Adrenal gland (tissue), 12 donors: ENCODE data around the gene UBXN6. TPM values are rescaled to one million over a fixed set of nuclear protein-coding genes. Genes with fewer than 3 reads are reported as not detected.
A peak's percentile ranks its signal among the peaks of the same experiment; 100 is the strongest.

Experiments
- DNase-seq, 7 donors: peaks; one replicate each; pipeline ENCODE4 v3.0.0-alpha.2; 2019 to 2020
- H3K27ac ChIP-seq, 5 donors: fragments of 200-600 bp; sonication (generic) in 4 of 5; 1 replicate in 3 of 5; 2 replicates in 2 of 5; pipeline versions ENCODE4 v1.5.1 to v1.8.0; 2016 to 2020; ENCODE audit warnings: mild to moderate bottlenecking in 1 of 5
- H3K27me3 ChIP-seq: fragments of 200-600 bp; 2 replicates; pipeline ENCODE4 v1.8.0; 2021
- H3K36me3 ChIP-seq, 2 donors: fragments of 200-600 bp; replicated peaks in 1 of 2; 1 replicate in 1 of 2; 2 replicates in 1 of 2; pipeline versions ENCODE4 v1.5.1 to v1.8.0; 2018 to 2022
- H3K4me1 ChIP-seq, 2 donors: fragments of 200-600 bp; replicated peaks in 1 of 2; 1 replicate in 1 of 2; 2 replicates in 1 of 2; pipeline versions ENCODE4 v1.5.1 to v1.8.0; 2018 to 2021
- H3K4me3 ChIP-seq, 4 donors: fragments of 200-600 bp; sonication (generic) in 3 of 4; one replicate each; pipeline ENCODE4 v1.5.1; 2016 to 2018
- H3K9me3 ChIP-seq, 3 donors: fragments of 200-600 bp; sonication (generic) in 1 of 3; replicated peaks in 1 of 3; 1 replicate in 2 of 3; 2 replicates in 1 of 3; pipeline versions ENCODE4 v1.5.1 to v1.8.0; 2016 to 2021
- POLR2A ChIP-seq, 2 donors: fragments of 450-650 bp; IDR thresholded peaks; one replicate each; pipeline ENCODE4 v1.6.1; 2017; ENCODE audit warnings: antibody characterized with exemption in 2 of 2, mild to moderate bottlenecking in 2 of 2, moderate library complexity in 1 of 2
- WGBS, 4 donors: extraction: QIAGEN DNeasy Blood & Tissue Kit in 2 of 4; methylation state at CpG; one replicate each; pipeline versions ENCODE4 v1.1.5 to v1.1.7; 2013 to 2017; 5-methylcytosine and 5-hydroxymethylcytosine counted together
- intact Hi-C, 2 donors: fragments of 100-400 bp; cut with DNase I; formaldehyde crosslinking; loops; one replicate each; pipeline versions ENCODE4 v1.14.1 to v1.15.0; 2022 to 2023
- polyA plus RNA-seq, 3 donors: library from polyadenylated mRNA; stranded (reverse); fragments of 200-250 nt in 2 of 3; fragments of 350-450 nt in 1 of 3; fragmentation: Illumina TruSeq in 1 of 3; extraction: RNeasy Lipid Tissue Mini Kit (QIAGEN cat#74804) in 1 of 3; gene quantifications; one replicate each; pipeline ENCODE4 v1.2.3, GENCODE V29; 2013 to 2014
- total RNA-seq, 9 donors: library from RNA; depleted of rRNA in 4 of 9; stranded (reverse); fragments of >200 nt in 4 of 9; fragments of 120-200 nt in 1 of 9; fragmentation: NEBNext Ultra II Directional in 1 of 9; extraction: Animal tissue kit (Norgen Biotek cat#: 25700) in 1 of 9; gene quantifications; one replicate each; pipeline versions ENCODE4 v1.1.0 to v1.2.4, GENCODE V29; 2013 to 2023
- TF ChIP-seq, protein P1 (sequence below), 6 experiments: fragments of 450-650 bp in 4 of 6; fragments of 200-600 bp in 2 of 6; sonication (generic) in 1 of 6; IDR thresholded peaks; 1 replicate in 5 of 6; 2 replicates in 1 of 6; pipeline versions ENCODE4 v1.5.1 to v1.8.0; 2016 to 2021; ENCODE audit warnings: antibody characterized with exemption in 6 of 6, mild to moderate bottlenecking in 2 of 6, moderate library complexity in 1 of 6
- donor health status: healthy with polysubstance abuse.
- donor health status: Bipolar disorder and iron deficiency.
- donor health status: DM: yes; HTN: yes; CAD: no.
- donor health status: DM: no; HTN: no; CAD: no.
- donor health status: DM: no; HTN: no; CAD: no.
- donor health status: DM: yes; HTN: yes; CAD: no.

Gene UBXN6
- total and polyA plus RNA-seq, 12 donors, result 53.9 to 317 (median 254) TPM

DNA sequence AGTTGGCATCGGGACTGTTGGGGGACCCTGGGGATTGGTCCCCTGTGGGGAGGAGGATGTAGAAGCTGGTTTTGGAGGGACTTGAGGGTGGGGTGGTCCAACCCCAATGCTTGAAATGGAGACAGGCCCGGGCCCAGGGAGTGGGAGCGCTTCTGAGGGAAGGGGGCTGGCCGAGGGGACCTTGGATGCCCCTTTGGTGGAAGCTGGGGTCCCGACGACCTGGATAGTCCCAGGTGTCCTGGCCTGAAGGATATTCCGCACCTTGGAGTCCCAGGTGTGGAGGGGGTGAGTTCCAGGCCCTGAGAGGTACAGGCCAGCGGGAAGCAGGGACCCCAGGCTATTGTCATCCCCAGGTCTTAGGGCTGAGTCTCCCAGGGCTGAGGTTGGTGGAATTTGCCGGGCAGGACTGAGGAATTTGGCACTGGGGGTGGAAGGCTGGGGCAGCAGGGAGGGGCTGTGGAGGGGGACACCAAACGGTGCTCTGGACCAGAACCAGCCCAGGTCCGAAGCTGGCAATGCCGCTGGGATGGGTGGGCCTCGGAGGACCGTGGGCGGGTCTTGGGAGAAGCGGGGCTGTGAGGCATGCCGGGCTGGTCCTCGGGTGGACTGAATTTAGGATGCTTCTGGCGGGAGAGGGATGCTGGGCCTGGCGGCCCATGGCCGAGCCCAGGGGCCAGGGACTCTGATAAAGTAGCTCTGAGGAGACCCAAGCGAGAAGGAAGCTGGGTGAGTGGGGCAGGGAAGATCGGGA is 16.3 kb upstream of the UBXN6 start:
- DNase-seq, result no peak
- TF ChIP-seq, protein P1, sequence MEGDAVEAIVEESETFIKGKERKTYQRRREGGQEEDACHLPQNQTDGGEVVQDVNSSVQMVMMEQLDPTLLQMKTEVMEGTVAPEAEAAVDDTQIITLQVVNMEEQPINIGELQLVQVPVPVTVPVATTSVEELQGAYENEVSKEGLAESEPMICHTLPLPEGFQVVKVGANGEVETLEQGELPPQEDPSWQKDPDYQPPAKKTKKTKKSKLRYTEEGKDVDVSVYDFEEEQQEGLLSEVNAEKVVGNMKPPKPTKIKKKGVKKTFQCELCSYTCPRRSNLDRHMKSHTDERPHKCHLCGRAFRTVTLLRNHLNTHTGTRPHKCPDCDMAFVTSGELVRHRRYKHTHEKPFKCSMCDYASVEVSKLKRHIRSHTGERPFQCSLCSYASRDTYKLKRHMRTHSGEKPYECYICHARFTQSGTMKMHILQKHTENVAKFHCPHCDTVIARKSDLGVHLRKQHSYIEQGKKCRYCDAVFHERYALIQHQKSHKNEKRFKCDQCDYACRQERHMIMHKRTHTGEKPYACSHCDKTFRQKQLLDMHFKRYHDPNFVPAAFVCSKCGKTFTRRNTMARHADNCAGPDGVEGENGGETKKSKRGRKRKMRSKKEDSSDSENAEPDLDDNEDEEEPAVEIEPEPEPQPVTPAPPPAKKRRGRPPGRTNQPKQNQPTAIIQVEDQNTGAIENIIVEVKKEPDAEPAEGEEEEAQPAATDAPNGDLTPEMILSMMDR (IDR thresholded peaks at IDR 0.05), result no peak
- TF ChIP-seq POLR2A (IDR thresholded peaks at IDR 0.05), result no peak
- Histone ChIP-seq H3K4me3 (peak overlapping the region in 1 of 4 donors; percentile 57), H3K27ac (no peak overlapping the region), H3K4me1 (peaks cover 16 to 20% of the 10 kb centered on the region in 2 donors), H3K9me3 (no peaks in the 10 kb centered on the region), H3K36me3 (peaks cover 0 to 30% of the 10 kb centered on the region in 2 donors), H3K27me3 (no peaks in the 10 kb centered on the region)
- WGBS, 4 donors, result 29 to 58% (median 35%) methylated on average over 10 to 23 of the region's 23 CpGs
- intact Hi-C loops, result no loop called here

DNA sequence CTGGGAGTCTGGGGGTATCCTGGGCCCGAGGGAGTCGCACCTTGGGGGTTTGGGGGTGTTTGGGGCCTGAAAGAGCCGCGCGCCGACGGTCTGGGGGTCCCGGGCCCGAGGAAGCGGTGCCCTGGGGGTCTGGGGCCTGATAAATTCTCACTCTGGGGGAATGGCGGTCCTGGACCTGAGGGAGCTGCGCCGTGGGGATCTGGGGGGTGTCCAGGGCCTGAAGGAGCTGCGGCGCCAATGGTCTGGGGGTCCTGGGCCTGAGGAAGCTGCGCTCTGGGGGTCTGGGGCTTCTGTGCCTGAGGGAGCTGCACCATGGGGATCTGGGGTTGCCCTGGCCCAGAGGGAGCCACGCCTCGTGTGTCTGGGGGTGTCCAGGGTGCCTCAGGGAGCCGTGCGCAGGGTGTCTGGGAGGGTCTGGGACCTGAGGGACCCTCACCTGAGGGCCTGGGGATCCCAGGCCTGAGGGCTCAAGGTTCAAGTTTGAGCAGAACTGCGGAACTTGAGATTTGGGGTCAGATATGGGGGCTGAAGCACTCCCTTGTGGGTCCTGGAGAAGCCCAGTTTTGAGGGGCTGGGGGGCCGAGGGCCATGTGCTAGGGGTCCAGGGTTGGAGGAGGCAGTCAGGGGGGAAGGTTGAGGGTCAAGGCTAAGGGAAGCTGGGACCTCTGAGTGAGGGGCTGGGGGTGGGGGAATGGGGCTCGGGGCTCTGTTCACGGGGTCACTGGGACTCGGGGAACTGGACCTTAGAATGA is 15.6 kb upstream of the UBXN6 start:
- TF ChIP-seq, protein P1 (IDR thresholded peaks at IDR 0.05), result no peak
- TF ChIP-seq POLR2A (IDR thresholded peaks at IDR 0.05), result no peak
- peak overlapping the region; percentile 37 to 71 (median 64) for H3K4me3 ChIP-seq
- intact Hi-C loops, result no loop called here
- H3K27me3 ChIP-seq, result no peaks in the 10 kb centered on the region
- DNase-seq, result peak in 1 of 7 donors; percentile 28
- peaks cover 16 to 20% of the 10 kb centered on the region in 2 donors for H3K4me1 ChIP-seq
- WGBS, 4 donors, result 11 to 24% (median 18%) methylated on average over 19 to 25 of the region's 25 CpGs
- peak overlapping the region in 1 of 5 donors; percentile 33 for H3K27ac ChIP-seq
- H3K36me3 ChIP-seq, result peaks cover 0 to 22% of the 10 kb centered on the region in 2 donors
- no peaks in the 10 kb centered on the region for H3K9me3 ChIP-seq

DNA sequence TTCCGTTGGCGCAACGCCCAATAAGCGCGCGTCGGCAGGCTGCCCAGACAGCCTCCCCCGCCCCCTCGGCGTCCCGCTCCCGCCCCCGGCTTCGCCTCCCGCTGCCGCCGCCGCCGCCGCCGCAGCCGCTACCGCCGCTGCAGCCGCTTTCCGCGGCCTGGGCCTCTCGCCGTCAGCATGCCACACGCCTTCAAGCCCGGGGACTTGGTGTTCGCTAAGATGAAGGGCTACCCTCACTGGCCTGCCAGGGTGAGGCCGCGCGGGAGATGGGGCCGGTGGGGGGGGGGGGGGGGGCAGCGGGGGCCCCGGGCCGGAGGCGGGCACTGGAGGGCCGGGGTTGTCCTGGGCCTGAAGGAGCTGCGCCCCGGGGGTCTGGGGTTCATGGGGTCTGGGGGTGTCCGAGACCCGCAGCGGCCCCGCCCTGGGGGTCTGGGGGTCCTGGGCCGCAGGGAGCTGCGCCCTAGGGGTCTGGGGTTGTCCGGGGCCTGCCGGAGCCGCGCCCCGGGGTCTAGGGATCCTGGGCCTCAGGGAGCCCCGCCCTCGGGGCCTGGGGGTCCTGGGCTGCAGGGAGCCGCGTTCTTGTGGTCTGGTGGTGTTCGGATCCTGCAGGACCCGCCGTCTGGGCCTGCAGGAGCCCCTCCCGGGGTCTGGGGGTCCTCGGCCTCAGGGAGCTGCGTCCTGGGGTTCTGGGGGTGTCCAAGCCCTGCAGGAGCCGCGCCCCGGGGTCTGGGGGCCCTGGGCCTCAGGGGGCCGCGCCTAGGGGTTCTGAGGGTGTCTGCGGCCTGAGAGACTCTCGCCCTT is 14.8 kb upstream of the UBXN6 start, which contains the start of gene HDGFL2:
HDGFL2 (plus strand) TSS at position 124 of the 801 bp plus-strand sequence; CDS start at position 178, 54 bp downstream.
- 0 to 1% (median 0%) methylated on average over 15 to 67 of the region's 71 CpGs; no CpG with 5 or more reads in 1 of the 4 donors for WGBS, 4 donors
- H3K4me1 ChIP-seq, result peaks cover 16 to 20% of the 10 kb centered on the region in 2 donors
- peak within 1 kb of the TSS; percentile 33 to 81 (median 73) for H3K27ac ChIP-seq
- H3K9me3 ChIP-seq, result no peaks in the 10 kb centered on the region
- H3K4me3 ChIP-seq, result peak within 1 kb of the TSS; percentile 37 to 71 (median 64)
- intact Hi-C loops, result no loop called here
- TF ChIP-seq, protein P1 (IDR thresholded peaks at IDR 0.05), result no peak
- no peak for TF ChIP-seq POLR2A (IDR thresholded peaks at IDR 0.05)
- DNase-seq, result peak in 1 of 7 donors; percentile 43
- peaks cover 0 to 17% of the 10 kb centered on the region in 2 donors for H3K36me3 ChIP-seq
- no peaks in the 10 kb centered on the region for H3K27me3 ChIP-seq
